ENCODE data around the gene CNIH3.

The CNIH3 gene

GRCh38 chr1:224696021-224696420, 79.9 kb downstream of the CNIH3 start:
- no peak overlapping the region for H2AFZ ChIP-seq (ENCODE audit: low read depth, low read length, severe bottlenecking)

DNA sequence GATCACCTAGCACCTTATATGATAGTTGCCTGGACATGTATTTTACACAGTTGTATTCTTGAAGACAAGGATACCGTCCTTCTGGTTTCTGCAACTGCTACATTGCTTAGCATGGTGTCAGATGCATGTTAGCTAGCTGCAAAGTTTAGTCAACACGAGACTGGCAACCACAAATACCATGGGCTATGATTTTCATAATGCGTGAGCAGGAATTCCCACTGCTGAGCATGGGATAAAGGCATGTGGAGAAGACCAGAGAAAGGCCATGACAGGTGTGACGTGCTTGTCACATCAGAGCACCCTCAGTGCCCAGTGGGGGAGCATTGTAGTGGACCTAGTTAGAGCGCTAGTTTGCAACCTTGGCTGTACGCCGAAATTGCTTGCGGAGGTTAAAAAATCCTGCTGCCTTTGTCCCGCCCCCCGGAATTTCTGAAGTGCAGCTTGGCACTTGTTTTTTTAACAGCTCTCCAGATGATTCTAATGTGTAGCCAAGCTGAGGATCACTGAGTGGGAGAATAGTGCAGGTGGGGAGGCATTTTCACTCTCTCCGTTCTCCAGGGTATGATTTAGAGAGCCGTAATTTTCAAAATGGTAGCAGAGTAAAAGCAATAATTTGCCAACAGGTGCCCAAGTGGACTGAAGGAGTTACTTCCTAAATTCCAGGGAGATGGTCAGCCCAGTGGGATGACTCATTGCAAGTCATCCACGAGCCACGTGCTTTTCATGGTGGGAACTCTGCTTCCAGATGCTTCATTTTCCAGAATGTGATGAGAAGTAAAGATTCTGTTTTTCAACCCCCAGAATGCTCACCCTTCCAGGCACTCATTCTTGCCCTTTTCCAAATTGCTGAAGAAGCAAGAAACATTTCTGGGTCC, 81.0 kb downstream of the CNIH3 start:
- H3K9ac ChIP-seq (ENCODE audit: low read length), result no peak overlapping the region
- no peaks in the 10 kb centered on the region for H3K9me3 ChIP-seq (ENCODE audit: insufficient read depth, low read length)
- no peaks in the 10 kb centered on the region for H3K9me2 ChIP-seq (replicated peaks; ENCODE audit: insufficient read depth, low read length)
- H3K27ac ChIP-seq (ENCODE audit: low read depth, low read length), result no peak overlapping the region
- no peaks in the 10 kb centered on the region for H3F3A ChIP-seq (ENCODE audit: insufficient read depth)
- no peak overlapping the region for H3K4me3 ChIP-seq (ENCODE audit: insufficient read depth, low read length, poor library complexity, severe bottlenecking)
- H3K27me3 ChIP-seq (ENCODE audit: low read length), result no peaks in the 10 kb centered on the region
- no peaks in the 10 kb centered on the region for H4K20me1 ChIP-seq (ENCODE audit: low read depth, low read length)
- H3K4me2 ChIP-seq (ENCODE audit: low read depth, low read length, poor library complexity, severe bottlenecking), result no peak overlapping the region
- TF ChIP-seq EZH2phosphoT487 (conservative IDR thresholded peaks at IDR 0.05; ENCODE audit: low read length), result no peak
- TF ChIP-seq CTCF (IDR thresholded peaks at IDR 0.05; ENCODE audit: insufficient read depth, low read length, poor library complexity, severe bottlenecking), result no peak
- H3K79me2 ChIP-seq (ENCODE audit: insufficient read depth, low read length), result no peaks in the 10 kb centered on the region
- no peaks in the 10 kb centered on the region for H3K36me3 ChIP-seq (ENCODE audit: low read length)
- H2AFZ ChIP-seq (ENCODE audit: low read depth, low read length, severe bottlenecking), result no peak overlapping the region

More at GRCh38 chr1:224696021-224696420, 79.9 kb downstream of the CNIH3 start:
- Histone ChIP-seq H3F3A (ENCODE audit: insufficient read depth) (no peaks in the 10 kb centered on the region), H4K20me1 (ENCODE audit: low read depth, low read length) (no peaks in the 10 kb centered on the region), H3K4me3 (ENCODE audit: insufficient read depth, low read length, poor library complexity, severe bottlenecking) (no peak overlapping the region), H3K9me3 (ENCODE audit: insufficient read depth, low read length) (no peaks in the 10 kb centered on the region), H3K9me2 (replicated peaks; ENCODE audit: insufficient read depth, low read length) (no peaks in the 10 kb centered on the region), H3K4me2 (ENCODE audit: low read depth, low read length, poor library complexity, severe bottlenecking) (no peak overlapping the region), H3K79me2 (ENCODE audit: insufficient read depth, low read length) (no peaks in the 10 kb centered on the region), H3K27me3 (ENCODE audit: low read length) (no peaks in the 10 kb centered on the region), H3K27ac (ENCODE audit: low read depth, low read length) (no peak overlapping the region), H3K36me3 (ENCODE audit: low read length) (no peaks in the 10 kb centered on the region), H3K9ac (ENCODE audit: low read length) (no peak overlapping the region)
- TF ChIP-seq CTCF (IDR thresholded peaks at IDR 0.05; ENCODE audit: insufficient read depth, low read length, poor library complexity, severe bottlenecking) (no peak), EZH2phosphoT487 (conservative IDR thresholded peaks at IDR 0.05; ENCODE audit: low read length) (no peak)

DNA sequence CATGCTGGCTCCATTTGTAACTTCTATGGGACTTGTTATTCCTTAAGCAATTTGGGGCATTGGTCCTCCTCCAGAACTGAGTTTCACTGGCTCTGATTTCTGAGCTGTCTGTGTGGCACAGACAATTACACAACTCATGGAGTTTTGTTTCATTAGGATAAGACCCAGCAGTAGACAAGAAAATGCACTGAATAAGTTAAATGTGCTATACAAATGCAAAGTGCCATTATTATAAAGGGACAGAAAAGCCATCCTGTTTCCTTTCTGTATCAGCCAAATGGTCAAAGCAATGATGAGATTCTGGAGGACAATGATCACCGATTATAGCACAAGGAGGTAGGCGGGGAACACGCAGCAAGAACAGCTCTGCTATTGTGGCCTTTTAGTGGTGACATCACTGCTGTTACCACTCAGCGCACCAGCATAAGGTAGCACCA, 81.9 kb downstream of the CNIH3 start:
- H3K4me3 ChIP-seq (ENCODE audit: insufficient read depth, low read length, poor library complexity, severe bottlenecking), result no peak overlapping the region
- no peak overlapping the region for H3K9ac ChIP-seq (ENCODE audit: low read length)
- no peaks in the 10 kb centered on the region for H4K20me1 ChIP-seq (ENCODE audit: low read depth, low read length)
- no peak overlapping the region for H3K4me2 ChIP-seq (ENCODE audit: low read depth, low read length, poor library complexity, severe bottlenecking)
- no peak overlapping the region for H3K27ac ChIP-seq (ENCODE audit: low read depth, low read length)
- H2AFZ ChIP-seq (ENCODE audit: low read depth, low read length, severe bottlenecking), result no peak overlapping the region
- H3K9me2 ChIP-seq (replicated peaks; ENCODE audit: insufficient read depth, low read length), result no peaks in the 10 kb centered on the region
- H3K36me3 ChIP-seq (ENCODE audit: low read length), result no peaks in the 10 kb centered on the region
- no peaks in the 10 kb centered on the region for H3K79me2 ChIP-seq (ENCODE audit: insufficient read depth, low read length)
- no peaks in the 10 kb centered on the region for H3K9me3 ChIP-seq (ENCODE audit: insufficient read depth, low read length)
- no peaks in the 10 kb centered on the region for H3F3A ChIP-seq (ENCODE audit: insufficient read depth)
- H3K27me3 ChIP-seq (ENCODE audit: low read length), result no peaks in the 10 kb centered on the region
- no peak for TF ChIP-seq CTCF (IDR thresholded peaks at IDR 0.05; ENCODE audit: insufficient read depth, low read length, poor library complexity, severe bottlenecking)
- TF ChIP-seq EZH2phosphoT487 (conservative IDR thresholded peaks at IDR 0.05; ENCODE audit: low read length), result no peak
